ENCODE results near the gene CREG2. TPM values are rescaled to one million over a fixed set of nuclear protein-coding genes. Genes with fewer than 3 reads are reported as not detected.

The CREG2 gene
- polyA plus RNA-seq, 1 of the 3 experiments (the other 2 are of a cell fraction) = 1.4 TPM

- WGBS (ENCODE audit: low lambda C conversion rate) = 64% methylated on average over 4 of the region's 4 CpGs
- no peak for DNase-seq
- ChIA-PET POLR2A (no interaction called here), CTCF (interaction anchor here (1.0 to 1.4 kb wide), 2 partner anchors 16 to 23 kb away, joined by 4 to 8 read pairs; partner anchors contain the start of gene CREG2)
- H4K20me1 ChIP-seq (ENCODE audit: insufficient read depth) = no peaks in the 10 kb centered on the region
- H3K4me1 ChIP-seq (ENCODE audit: control insufficient read depth in 1 of 2, insufficient read depth in 2 of 2, low read depth in 1 of 2, low read length in 1 of 2) = no peaks in the 10 kb centered on the region
- H3K4me3 ChIP-seq (ENCODE audit: low read depth in 2 of 2, low read length in 1 of 2) = no peak overlapping the region
- no peaks in the 10 kb centered on the region for H3F3A ChIP-seq (replicated peaks; ENCODE audit: insufficient read depth)
- TF ChIP-seq POLR2AphosphoS5 (IDR thresholded peaks at IDR 0.05; ENCODE audit: low read depth, low read length) (no peak), NRF1 (IDR thresholded peaks at IDR 0.05; ENCODE audit: low read depth, low read length) (no peak), PBX3 (IDR thresholded peaks at IDR 0.05) (no peak), TCF12 (IDR thresholded peaks at IDR 0.05) (no peak), YY1 (IDR thresholded peaks at IDR 0.05; ENCODE audit: low read depth) (no peak), RFX5 (IDR thresholded peaks at IDR 0.05; ENCODE audit: low read length) (no peak), NFIC (IDR thresholded peaks at IDR 0.05; ENCODE audit: borderline replicate concordance) (no peak), IRF3 (IDR thresholded peaks at IDR 0.05; ENCODE audit: low read depth, low read length) (no peak), GATA2 (CRISPR knock-in tag; IDR thresholded peaks at IDR 0.05) (no peak), MEF2A (IDR thresholded peaks at IDR 0.05; ENCODE audit: borderline replicate concordance, low read depth) (no peak), RCOR1 (IDR thresholded peaks at IDR 0.05; ENCODE audit: low read length) (no peak), USF1 (IDR thresholded peaks at IDR 0.05; ENCODE audit: borderline replicate concordance, low read depth) (no peak), ZBTB33 (IDR thresholded peaks at IDR 0.05; ENCODE audit: borderline replicate concordance, low read depth) (no peak), TAF1 (IDR thresholded peaks at IDR 0.05; ENCODE audit: borderline replicate concordance, low read depth, low read length) (no peak), FOXJ3 (CRISPR knock-in tag; IDR thresholded peaks at IDR 0.05) (no peak)
- no peak overlapping the region for H3K4me2 ChIP-seq
- no peaks in the 10 kb centered on the region for H3K36me3 ChIP-seq (replicated peaks in 1 of 2; ENCODE audit: control insufficient read depth in 1 of 2, insufficient read depth in 2 of 2, low read length in 1 of 2)
- no peak overlapping the region for H3K9ac ChIP-seq
- H3K9me2 ChIP-seq = no peaks in the 10 kb centered on the region
- H3K27me3 ChIP-seq (ENCODE audit: insufficient read depth) = no peaks in the 10 kb centered on the region
- no peaks in the 10 kb centered on the region for H3K79me2 ChIP-seq (ENCODE audit: insufficient read depth)
- no peaks in the 10 kb centered on the region for H3K9me3 ChIP-seq
- no peak overlapping the region for H3K27ac ChIP-seq (ENCODE audit: low read depth in 2 of 2, low read length in 1 of 2)
- H2AFZ ChIP-seq (ENCODE audit: low read depth) = no peak overlapping the region
Measured at GRCh38 chr2:101371636-101372035, 15.7 kb downstream of the CREG2 start.
